HCT116 (cell line): ENCODE measurements around the gene CCDC9. TPM values are rescaled to one million over a fixed set of nuclear protein-coding genes. Genes with fewer than 3 reads are reported as not detected.

Experiments used
- ATAC-seq: fragments of 200-7000 bp; cut with Tn5 transposase; 2 replicates; pipeline ENCODE4 v1.9.1; 2020; ENCODE audit warnings: mild to moderate bottlenecking, moderate library complexity
- BruUV-seq: library from RNA; stranded (reverse); fragments of 400-500 nt; replicated peaks from 2 replicates; lab custom pipeline; 2021; lab: Mats Ljungman, UMichigan
- CTCF ChIA-PET: fragments of 300-600 bp; sonication (Branson Sonifier 250); formaldehyde crosslinking; loops from one replicate; lab custom pipeline; 2021; ENCODE audit warnings: antibody characterized with exemption; lab: Charles Lee
- POLR2A ChIA-PET: fragments of 300-600, 350-600 bp; sonication (Branson Sonifier 250); formaldehyde crosslinking; loops from one replicate; lab custom pipeline; 2021; ENCODE audit warnings: antibody characterized with exemption; lab: Charles Lee
- RAD21 ChIA-PET, 2 experiments: fragments of 300-600 bp; sonication (Branson Sonifier 250); formaldehyde crosslinking; loops; one replicate each; lab custom pipeline; 2023; ENCODE audit warnings: low total read pairs in 2 of 2; ENCODE audit not compliant: uncharacterized antibody in 2 of 2, unreplicated experiment in 2 of 2, low non-redundant PET in 1 of 2; lab: Charles Lee
- DNase-seq: peaks from one replicate; pipeline ENCODE4 v3.0.0-alpha.2; 2010; ENCODE audit warnings: low read depth, low spot score
- H2AFZ ChIP-seq: fragments of 200-600 bp; shearing (Covaris generic), sonication (generic); 2 replicates; pipeline ENCODE4 v1.6.1; 2017; ENCODE audit warnings: low read depth, mixed run types, mixed read lengths, antibody characterized with exemption, low read length; ENCODE audit not compliant: poor library complexity, severe bottlenecking
- H3K27ac ChIP-seq: 2 replicates; pipeline ENCODE4 v1.5.1; 2012; ENCODE audit warnings: low read depth, low read length
- H3K27me3 ChIP-seq: fragments of 200-600 bp; sonication (generic); 2 replicates; pipeline ENCODE4 v1.6.1; 2016; ENCODE audit warnings: mixed run types, low read length, mixed read lengths; ENCODE audit not compliant: insufficient read depth
- H3K36me3 ChIP-seq, 2 experiments: fragments of 200-500 bp in 1 of 2; fragments of 200-600 bp in 1 of 2; sonication (Bioruptor generic) in 1 of 2; sonication (generic) in 1 of 2; 2 replicates each; pipeline versions ENCODE4 v1.5.1 to v1.6.1; 2014 to 2016; ENCODE audit warnings: low read length in 2 of 2, inconsistent platforms in 1 of 2, mixed read lengths in 1 of 2, mixed run types in 1 of 2; ENCODE audit not compliant: insufficient read depth in 2 of 2, control insufficient read depth in 1 of 2
- H3K4me1 ChIP-seq, 2 experiments: fragments of 200-600 bp in 1 of 2; sonication (generic) in 1 of 2; 2 replicates each; pipeline versions ENCODE4 v1.5.1 to v1.6.1; 2012 to 2017; ENCODE audit warnings: low read length in 2 of 2, inconsistent platforms in 1 of 2, mild to moderate bottlenecking in 1 of 2, mixed read lengths in 1 of 2, mixed run types in 1 of 2, moderate library complexity in 1 of 2; ENCODE audit not compliant: insufficient read depth in 2 of 2, control insufficient read depth in 1 of 2
- H3K4me2 ChIP-seq: fragments of 200-600 bp; sonication (generic); 2 replicates; pipeline ENCODE4 v1.6.1; 2017; ENCODE audit warnings: mixed run types, low read length, mixed read lengths
- H3K4me3 ChIP-seq, 2 experiments: fragments of 200-600 bp in 1 of 2; sonication (generic) in 1 of 2; replicated peaks in 1 of 2; 2 replicates each; pipeline ENCODE4 v1.5.1; 2011 to 2016; ENCODE audit warnings: low read length in 2 of 2, control low read depth in 1 of 2, low read depth in 1 of 2, mild to moderate bottlenecking in 1 of 2, mixed read lengths in 1 of 2, mixed run types in 1 of 2
- H3K79me2 ChIP-seq: fragments of 200-600 bp; sonication (generic); 2 replicates; pipeline ENCODE4 v1.6.1; 2017; ENCODE audit warnings: mild to moderate bottlenecking, mixed run types, low read length, moderate library complexity, mixed read lengths; ENCODE audit not compliant: insufficient read depth
- H3K9ac ChIP-seq: fragments of 200-600 bp; sonication (generic); 2 replicates; pipeline ENCODE4 v1.6.1; 2016; ENCODE audit warnings: low read length, mixed read lengths
- H3K9me2 ChIP-seq: fragments of 200-600 bp; sonication (generic), shearing (Covaris generic); 2 replicates; pipeline ENCODE4 v1.6.1; 2017; ENCODE audit warnings: mixed run types, mild to moderate bottlenecking, moderate library complexity; ENCODE audit not compliant: insufficient read depth
- H3K9me3 ChIP-seq, 2 experiments: fragments of 200-500 bp in 1 of 2; fragments of 200-600 bp in 1 of 2; sonication (Bioruptor generic) in 1 of 2; sonication (generic) in 1 of 2; 2 replicates each; pipeline ENCODE4 v1.6.1; 2014 to 2017; ENCODE audit warnings: low read length in 2 of 2, mixed read lengths in 2 of 2, inconsistent platforms in 1 of 2, low read depth in 1 of 2, mild to moderate bottlenecking in 1 of 2, mixed run types in 1 of 2, moderate library complexity in 1 of 2; ENCODE audit not compliant: control insufficient read depth in 1 of 2, insufficient read depth in 1 of 2
- H4K20me1 ChIP-seq: fragments of 200-600 bp; sonication (generic), shearing (Covaris generic); 2 replicates; pipeline ENCODE4 v1.6.1; 2017; ENCODE audit warnings: mixed run types, mild to moderate bottlenecking, moderate library complexity; ENCODE audit not compliant: insufficient read depth
- CBX3 ChIP-seq: IDR thresholded peaks from 2 replicates; pipeline ENCODE4 v1.6.1; 2012; ENCODE audit warnings: low read depth
- CEBPB ChIP-seq: IDR thresholded peaks from 2 replicates; pipeline ENCODE4 v1.6.1; 2012; ENCODE audit warnings: low read depth
- EGR1 ChIP-seq: IDR thresholded peaks from 2 replicates; pipeline ENCODE4 v1.6.1; 2012; ENCODE audit warnings: low read depth
- ELF1 ChIP-seq: IDR thresholded peaks from 2 replicates; pipeline ENCODE4 v1.6.1; 2012; ENCODE audit warnings: low read depth, borderline replicate concordance
- EZH2 ChIP-seq: fragments of 200-600 bp; sonication (generic); IDR thresholded peaks from 2 replicates; pipeline ENCODE4 v1.6.1; 2017; ENCODE audit warnings: antibody characterized with exemption, mixed run types
- FOSL1 ChIP-seq: IDR thresholded peaks from 2 replicates; pipeline ENCODE4 v1.6.1; 2012; ENCODE audit warnings: low read depth
- JUND ChIP-seq: IDR thresholded peaks from 2 replicates; pipeline ENCODE4 v1.6.1; 2012
- SP1 ChIP-seq: IDR thresholded peaks from 2 replicates; pipeline ENCODE4 v1.6.1; 2012; ENCODE audit warnings: low read depth
- SRF ChIP-seq: IDR thresholded peaks from 2 replicates; pipeline ENCODE4 v1.6.1; 2012; ENCODE audit warnings: low read depth
- YY1 ChIP-seq: IDR thresholded peaks from 2 replicates; pipeline ENCODE4 v1.6.1; 2011; ENCODE audit warnings: low read length, low read depth, moderate library complexity, mild to moderate bottlenecking; ENCODE audit not compliant: insufficient replicate concordance; ENCODE audit errors: extremely low read depth
- ZNF274 ChIP-seq: fragments of 200-500 bp; sonication (Bioruptor generic); IDR thresholded peaks from 2 replicates; pipeline ENCODE4 v1.6.1; 2014; ENCODE audit warnings: mild to moderate bottlenecking, low read depth, low read length, inconsistent platforms
- intact Hi-C: fragments of 100-400 bp; cut with micrococcal nuclease; formaldehyde crosslinking; loops from 2 replicates; pipeline ENCODE4 v1.10.0; 2022
- total RNA-seq: library from RNA; stranded (reverse); gene quantifications from one replicate; pipeline ENCODE4 v1.2.1, GENCODE V29; 2021; ENCODE audit not compliant: unreplicated experiment
- TF ChIP-seq, protein P1 (sequence below): IDR thresholded peaks from 2 replicates; pipeline ENCODE4 v1.6.1; 2012; ENCODE audit warnings: low read depth
- TF ChIP-seq, protein P2 (sequence below): IDR thresholded peaks from 2 replicates; pipeline ENCODE4 v1.6.1; 2012
- TF ChIP-seq, protein P3 (sequence below), 3 experiments: fragments of 200-600 bp in 1 of 3; sonication (generic) in 1 of 3; IDR thresholded peaks in 2 of 3; conservative IDR thresholded peaks in 1 of 3; 2 replicates each; pipeline ENCODE4 v1.5.1; 2012 to 2017; ENCODE audit warnings: low read depth in 2 of 3, low read length in 2 of 3, antibody characterized with exemption in 1 of 3, borderline replicate concordance in 1 of 3, control low read depth in 1 of 3, mild to moderate bottlenecking in 1 of 3, mixed read lengths in 1 of 3, mixed run types in 1 of 3, moderate library complexity in 1 of 3; ENCODE audit not compliant: insufficient read depth in 1 of 3

The CCDC9 gene
- total RNA-seq, 1 experiment from 2014 or later, result 40.6 TPM

DNA sequence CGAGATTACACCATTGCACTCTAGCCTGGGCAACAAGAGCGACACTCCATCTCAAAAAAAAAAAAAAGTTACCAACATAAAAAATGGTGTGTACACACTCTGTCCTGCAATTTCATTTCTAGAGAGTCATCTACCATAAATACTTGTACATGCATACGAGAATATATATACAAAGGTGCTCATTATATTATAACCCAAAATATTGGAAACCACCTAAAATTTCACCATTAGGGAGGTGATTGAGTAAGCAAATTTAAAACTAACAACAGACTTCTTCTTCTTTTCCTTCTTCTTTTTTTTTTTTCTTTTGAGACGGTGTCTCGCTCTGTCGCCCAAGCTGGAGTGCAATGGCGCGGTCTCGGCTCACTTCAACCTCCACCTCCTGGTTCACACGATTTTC lies 45.9 kb downstream of the CCDC9 start (continued):
- TF ChIP-seq, protein P1, sequence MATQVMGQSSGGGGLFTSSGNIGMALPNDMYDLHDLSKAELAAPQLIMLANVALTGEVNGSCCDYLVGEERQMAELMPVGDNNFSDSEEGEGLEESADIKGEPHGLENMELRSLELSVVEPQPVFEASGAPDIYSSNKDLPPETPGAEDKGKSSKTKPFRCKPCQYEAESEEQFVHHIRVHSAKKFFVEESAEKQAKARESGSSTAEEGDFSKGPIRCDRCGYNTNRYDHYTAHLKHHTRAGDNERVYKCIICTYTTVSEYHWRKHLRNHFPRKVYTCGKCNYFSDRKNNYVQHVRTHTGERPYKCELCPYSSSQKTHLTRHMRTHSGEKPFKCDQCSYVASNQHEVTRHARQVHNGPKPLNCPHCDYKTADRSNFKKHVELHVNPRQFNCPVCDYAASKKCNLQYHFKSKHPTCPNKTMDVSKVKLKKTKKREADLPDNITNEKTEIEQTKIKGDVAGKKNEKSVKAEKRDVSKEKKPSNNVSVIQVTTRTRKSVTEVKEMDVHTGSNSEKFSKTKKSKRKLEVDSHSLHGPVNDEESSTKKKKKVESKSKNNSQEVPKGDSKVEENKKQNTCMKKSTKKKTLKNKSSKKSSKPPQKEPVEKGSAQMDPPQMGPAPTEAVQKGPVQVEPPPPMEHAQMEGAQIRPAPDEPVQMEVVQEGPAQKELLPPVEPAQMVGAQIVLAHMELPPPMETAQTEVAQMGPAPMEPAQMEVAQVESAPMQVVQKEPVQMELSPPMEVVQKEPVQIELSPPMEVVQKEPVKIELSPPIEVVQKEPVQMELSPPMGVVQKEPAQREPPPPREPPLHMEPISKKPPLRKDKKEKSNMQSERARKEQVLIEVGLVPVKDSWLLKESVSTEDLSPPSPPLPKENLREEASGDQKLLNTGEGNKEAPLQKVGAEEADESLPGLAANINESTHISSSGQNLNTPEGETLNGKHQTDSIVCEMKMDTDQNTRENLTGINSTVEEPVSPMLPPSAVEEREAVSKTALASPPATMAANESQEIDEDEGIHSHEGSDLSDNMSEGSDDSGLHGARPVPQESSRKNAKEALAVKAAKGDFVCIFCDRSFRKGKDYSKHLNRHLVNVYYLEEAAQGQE, result no peak
- TF ChIP-seq ELF1 (no peak), JUND (no peak), SRF (no peak), EGR1 (no peak)
- TF ChIP-seq, protein P2, sequence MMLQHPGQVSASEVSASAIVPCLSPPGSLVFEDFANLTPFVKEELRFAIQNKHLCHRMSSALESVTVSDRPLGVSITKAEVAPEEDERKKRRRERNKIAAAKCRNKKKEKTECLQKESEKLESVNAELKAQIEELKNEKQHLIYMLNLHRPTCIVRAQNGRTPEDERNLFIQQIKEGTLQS, result no peak

DNA sequence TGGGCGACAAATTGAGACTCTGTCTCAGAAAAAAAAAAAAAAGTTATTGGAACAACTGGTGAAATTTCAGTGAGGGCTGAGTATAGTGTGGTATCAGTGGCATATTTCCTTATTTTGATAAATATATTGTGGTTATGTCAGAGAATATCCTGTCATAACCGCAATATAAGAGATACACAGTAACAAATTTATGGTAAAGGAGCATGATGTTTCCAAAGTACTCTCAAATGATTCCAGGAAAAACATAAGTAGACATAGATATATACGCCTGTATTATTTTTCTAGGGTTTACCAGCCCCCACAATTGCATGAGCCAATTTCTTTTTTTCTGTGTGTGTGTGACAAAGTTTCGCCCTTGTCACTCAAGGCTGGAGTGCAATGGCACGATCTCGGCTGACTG lies 47.6 kb downstream of the CCDC9 start:
- POLR2A ChIA-PET, result no interaction called here

More for the DNA sequence above, 47.6 kb downstream of the CCDC9 start:
- H3K9me3 ChIP-seq, result no peaks in the 10 kb centered on the region
- no peak overlapping the region for H3K9ac ChIP-seq
- TF ChIP-seq FOSL1 (no peak), CEBPB (no peak), CBX3 (no peak), SP1 (no peak), JUND (no peak), EGR1 (no peak), ZNF274 (no peak), EZH2 (no peak), YY1 (no peak)
- TF ChIP-seq, protein P3, sequence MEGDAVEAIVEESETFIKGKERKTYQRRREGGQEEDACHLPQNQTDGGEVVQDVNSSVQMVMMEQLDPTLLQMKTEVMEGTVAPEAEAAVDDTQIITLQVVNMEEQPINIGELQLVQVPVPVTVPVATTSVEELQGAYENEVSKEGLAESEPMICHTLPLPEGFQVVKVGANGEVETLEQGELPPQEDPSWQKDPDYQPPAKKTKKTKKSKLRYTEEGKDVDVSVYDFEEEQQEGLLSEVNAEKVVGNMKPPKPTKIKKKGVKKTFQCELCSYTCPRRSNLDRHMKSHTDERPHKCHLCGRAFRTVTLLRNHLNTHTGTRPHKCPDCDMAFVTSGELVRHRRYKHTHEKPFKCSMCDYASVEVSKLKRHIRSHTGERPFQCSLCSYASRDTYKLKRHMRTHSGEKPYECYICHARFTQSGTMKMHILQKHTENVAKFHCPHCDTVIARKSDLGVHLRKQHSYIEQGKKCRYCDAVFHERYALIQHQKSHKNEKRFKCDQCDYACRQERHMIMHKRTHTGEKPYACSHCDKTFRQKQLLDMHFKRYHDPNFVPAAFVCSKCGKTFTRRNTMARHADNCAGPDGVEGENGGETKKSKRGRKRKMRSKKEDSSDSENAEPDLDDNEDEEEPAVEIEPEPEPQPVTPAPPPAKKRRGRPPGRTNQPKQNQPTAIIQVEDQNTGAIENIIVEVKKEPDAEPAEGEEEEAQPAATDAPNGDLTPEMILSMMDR (IDR thresholded peaks at IDR 0.05 in 2 of 3, conservative IDR thresholded peaks at IDR 0.05 in 1 of 3; ENCODE audit: borderline replicate concordance in 1 of 3, insufficient read depth in 1 of 3, low read depth in 2 of 3, low read length in 2 of 3), result no peak
- TF ChIP-seq, all 23 proteins: peak for 0
- Histone ChIP-seq H3K27ac (no peak overlapping the region), H3K4me2 (no peak overlapping the region), H2AFZ (no peak overlapping the region), H3K36me3 (no peaks in the 10 kb centered on the region), H3K79me2 (no peaks in the 10 kb centered on the region), H3K4me3 (no peak overlapping the region), H3K9me2 (no peaks in the 10 kb centered on the region), H3K27me3 (no peaks in the 10 kb centered on the region), H3K4me1 (peaks cover 8 to 29% of the 10 kb centered on the region in 2 experiments; a peak in 3 of 4 replicates), H4K20me1 (no peaks in the 10 kb centered on the region)
- intact Hi-C loops, result no loop called here
- no peak for DNase-seq
- ATAC-seq, result no peak
- CTCF ChIA-PET, result interaction anchor here (1.2 to 1.3 kb wide), 2 partner anchors 47 to 124 kb away, joined by 3 to 6 read pairs; no protein-coding TSS in a partner anchor
- BruUV-seq, result no TSS peak
- RAD21 ChIA-PET, result no interaction called here
